MM.1S (cell line): ENCODE results near the gene BUD31.
A peak's percentile ranks its signal among the peaks of the same experiment; 100 is the strongest.

Experiments used
- DNase-seq: peaks from one replicate; pipeline ENCODE4 v3.0.0-alpha.2; 2015
- H2AFZ ChIP-seq: fragments of 300-600 bp; sonication (generic); 2 replicates; pipeline ENCODE4 v1.6.0; 2016; ENCODE audit warnings: antibody characterized with exemption, low read length
- H3F3A ChIP-seq: fragments of 300-600 bp; sonication (generic); 2 replicates; pipeline ENCODE4 v1.6.1; 2016; ENCODE audit warnings: mild to moderate bottlenecking, antibody characterized with exemption, low read length, moderate library complexity, mixed read lengths; ENCODE audit not compliant: insufficient read depth
- H3K27ac ChIP-seq: fragments of 300-600 bp; sonication (generic); 2 replicates; pipeline ENCODE4 v1.5.1; 2016; ENCODE audit warnings: mild to moderate bottlenecking, low read length
- H3K27me3 ChIP-seq: fragments of 300-600 bp; sonication (generic); replicated peaks from 2 replicates; pipeline ENCODE4 v1.6.0; 2016; ENCODE audit warnings: low read length; ENCODE audit not compliant: insufficient read depth
- H3K36me3 ChIP-seq: fragments of 300-600 bp; sonication (generic); replicated peaks from 2 replicates; pipeline ENCODE4 v1.6.1; 2016; ENCODE audit warnings: mild to moderate bottlenecking, low read length, mixed read lengths; ENCODE audit not compliant: insufficient read depth
- H3K4me1 ChIP-seq: fragments of 300-600 bp; sonication (generic); 2 replicates; pipeline ENCODE4 v1.6.1; 2016; ENCODE audit warnings: low read length, mixed read lengths
- H3K4me2 ChIP-seq: fragments of 300-600 bp; sonication (generic); 2 replicates; pipeline ENCODE4 v1.6.0; 2016; ENCODE audit warnings: low read depth, low read length
- H3K4me3 ChIP-seq: fragments of 300-600 bp; sonication (generic); 2 replicates; pipeline ENCODE4 v1.5.1; 2016; ENCODE audit warnings: low read length, mixed read lengths
- H3K79me2 ChIP-seq: fragments of 300-600 bp; sonication (generic); 2 replicates; pipeline ENCODE4 v1.6.1; 2016; ENCODE audit warnings: mixed run types, low read length, mixed read lengths
- H3K9ac ChIP-seq: fragments of 300-600 bp; sonication (generic); 2 replicates; pipeline ENCODE4 v1.6.1; 2016; ENCODE audit warnings: low read length, mixed read lengths
- H3K9me2 ChIP-seq: fragments of 300-600 bp; sonication (generic); replicated peaks from 2 replicates; pipeline ENCODE4 v1.6.1; 2016; ENCODE audit warnings: mild to moderate bottlenecking, low read length, mixed read lengths; ENCODE audit not compliant: insufficient read depth
- H3K9me3 ChIP-seq: fragments of 300-600 bp; sonication (generic); replicated peaks from 2 replicates; pipeline ENCODE4 v1.6.1; 2016; ENCODE audit warnings: mild to moderate bottlenecking, low read length, mixed read lengths; ENCODE audit not compliant: insufficient read depth
- H4K20me1 ChIP-seq: fragments of 300-600 bp; sonication (generic); 2 replicates; pipeline ENCODE4 v1.6.1; 2016; ENCODE audit warnings: mild to moderate bottlenecking, low read length, moderate library complexity, mixed read lengths; ENCODE audit not compliant: insufficient read depth
- EZH2 ChIP-seq: fragments of 300-600 bp; sonication (generic); optimal IDR thresholded peaks from 2 replicates; pipeline ENCODE3; 2017; ENCODE audit warnings: low read depth, mild to moderate bottlenecking, antibody characterized with exemption, low read length, mixed read lengths
- EZH2phosphoT487 ChIP-seq: fragments of 300-600 bp; sonication (generic); IDR thresholded peaks from 2 replicates; pipeline ENCODE4 v1.6.1; 2018; ENCODE audit warnings: antibody characterized with exemption, low read length
- TF ChIP-seq, protein P1 (sequence below): fragments of 300-600 bp; sonication (generic); IDR thresholded peaks from 2 replicates; pipeline ENCODE4 v1.5.1; 2016; ENCODE audit warnings: antibody characterized with exemption, low read length, mixed read lengths

BUD31 gene

GRCh38 chr7:99380032-99380822 is 28.5 kb upstream of the BUD31 start:
- Histone ChIP-seq H3K36me3 (no peaks in the 10 kb centered on the region; the same call in 1 of the 2 replicates), H4K20me1 (no peaks in the 10 kb centered on the region), H3K4me3 (peak overlapping the region; percentile 49), H2AFZ (peak overlapping the region; percentile 52), H3K27me3 (no peaks in the 10 kb centered on the region), H3K9me2 (no peaks in the 10 kb centered on the region), H3F3A (peaks cover 35% of the 10 kb centered on the region), H3K79me2 (peaks cover 74% of the 10 kb centered on the region), H3K4me2 (peak overlapping the region; percentile 90), H3K9me3 (no peaks in the 10 kb centered on the region), H3K4me1 (peaks cover 25% of the 10 kb centered on the region), H3K9ac (peak overlapping the region; percentile 62), H3K27ac (peak overlapping the region; percentile 79)
- DNase-seq, result no peak
- no peak for TF ChIP-seq EZH2
- TF ChIP-seq, protein P1, sequence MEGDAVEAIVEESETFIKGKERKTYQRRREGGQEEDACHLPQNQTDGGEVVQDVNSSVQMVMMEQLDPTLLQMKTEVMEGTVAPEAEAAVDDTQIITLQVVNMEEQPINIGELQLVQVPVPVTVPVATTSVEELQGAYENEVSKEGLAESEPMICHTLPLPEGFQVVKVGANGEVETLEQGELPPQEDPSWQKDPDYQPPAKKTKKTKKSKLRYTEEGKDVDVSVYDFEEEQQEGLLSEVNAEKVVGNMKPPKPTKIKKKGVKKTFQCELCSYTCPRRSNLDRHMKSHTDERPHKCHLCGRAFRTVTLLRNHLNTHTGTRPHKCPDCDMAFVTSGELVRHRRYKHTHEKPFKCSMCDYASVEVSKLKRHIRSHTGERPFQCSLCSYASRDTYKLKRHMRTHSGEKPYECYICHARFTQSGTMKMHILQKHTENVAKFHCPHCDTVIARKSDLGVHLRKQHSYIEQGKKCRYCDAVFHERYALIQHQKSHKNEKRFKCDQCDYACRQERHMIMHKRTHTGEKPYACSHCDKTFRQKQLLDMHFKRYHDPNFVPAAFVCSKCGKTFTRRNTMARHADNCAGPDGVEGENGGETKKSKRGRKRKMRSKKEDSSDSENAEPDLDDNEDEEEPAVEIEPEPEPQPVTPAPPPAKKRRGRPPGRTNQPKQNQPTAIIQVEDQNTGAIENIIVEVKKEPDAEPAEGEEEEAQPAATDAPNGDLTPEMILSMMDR, result no peak
- no peak for TF ChIP-seq EZH2phosphoT487

GRCh38 chr7:99380823-99381663 is 27.7 kb upstream of the BUD31 start:
- peak overlapping the region; percentile 49 for H3K4me3 ChIP-seq
- H3K27me3 ChIP-seq, result no peaks in the 10 kb centered on the region
- peaks cover 65% of the 10 kb centered on the region for H3K79me2 ChIP-seq
- H3K27ac ChIP-seq, result peak overlapping the region; percentile 79
- peak overlapping the region; percentile 52 for H2AFZ ChIP-seq
- no peaks in the 10 kb centered on the region for H3K9me3 ChIP-seq
- peak overlapping the region; percentile 90 for H3K4me2 ChIP-seq
- no peaks in the 10 kb centered on the region; the same call in 1 of the 2 replicates for H3K36me3 ChIP-seq
- peaks cover 25% of the 10 kb centered on the region for H3K4me1 ChIP-seq
- TF ChIP-seq EZH2 (no peak), EZH2phosphoT487 (no peak)
- TF ChIP-seq, protein P1, result no peak
- H3K9me2 ChIP-seq, result no peaks in the 10 kb centered on the region
- no peaks in the 10 kb centered on the region for H4K20me1 ChIP-seq
- H3F3A ChIP-seq, result peaks cover 35% of the 10 kb centered on the region
- peak overlapping the region; percentile 62 for H3K9ac ChIP-seq
- DNase-seq, result peak; percentile 63

- H3K36me3 ChIP-seq, result no peaks in the 10 kb centered on the region; the same call in 1 of the 2 replicates
- H3K79me2 ChIP-seq, result peaks cover 59% of the 10 kb centered on the region
- no peak overlapping the region for H3K4me2 ChIP-seq
- no peak overlapping the region for H3K27ac ChIP-seq
- H3K27me3 ChIP-seq, result no peaks in the 10 kb centered on the region
- no peak overlapping the region for H3K4me3 ChIP-seq
- no peak for DNase-seq
- peaks cover 35% of the 10 kb centered on the region for H3F3A ChIP-seq
- H4K20me1 ChIP-seq, result no peaks in the 10 kb centered on the region
- no peaks in the 10 kb centered on the region for H3K9me2 ChIP-seq
- H2AFZ ChIP-seq, result no peak overlapping the region
- no peak overlapping the region for H3K9ac ChIP-seq
- H3K4me1 ChIP-seq, result peaks cover 25% of the 10 kb centered on the region
- TF ChIP-seq EZH2, result no peak
- TF ChIP-seq, protein P1, result no peak
- no peak for TF ChIP-seq EZH2phosphoT487
- H3K9me3 ChIP-seq, result no peaks in the 10 kb centered on the region
These were observed 27.1 kb upstream of the BUD31 start for GRCh38 chr7:99381664-99382075.
